ENCODE data around the gene PLA2G4D. TPM values are rescaled to one million over a fixed set of nuclear protein-coding genes. Genes with fewer than 3 reads are reported as not detected.

Gene PLA2G4D
- polyA plus RNA-seq, 2 of the 4 experiments (the other 2 are of a cell fraction), result not detected

DNA sequence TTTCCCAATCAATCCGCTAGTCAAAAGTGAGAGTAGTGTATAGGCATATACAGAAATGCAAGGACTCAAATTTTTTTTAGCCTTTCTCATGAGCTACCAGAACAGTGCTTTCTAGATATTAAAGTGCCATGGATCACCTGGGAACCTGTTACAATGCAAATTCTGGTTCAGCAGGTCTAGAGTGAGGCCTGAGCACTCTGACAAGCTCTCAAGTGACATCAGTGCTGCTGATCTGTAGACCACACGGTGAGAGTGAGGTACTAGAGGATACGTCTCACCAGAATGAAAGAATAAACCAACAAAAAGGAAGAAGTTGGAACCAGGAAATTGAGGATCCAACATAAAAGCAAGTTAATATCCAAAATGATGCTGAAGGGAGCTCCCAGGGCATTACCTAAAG is 16.0 kb upstream of the PLA2G4D start:
- H3K9me3 ChIP-seq, result no peaks in the 10 kb centered on the region
- FAIRE-seq, result no peak
- TF ChIP-seq HDAC2 (IDR thresholded peaks at IDR 0.05) (no peak), EHF (CRISPR knock-in tag; IDR thresholded peaks at IDR 0.05) (no peak), RNF2 (IDR thresholded peaks at IDR 0.05; ENCODE audit: borderline replicate concordance, low read depth) (no peak), PHF8 (IDR thresholded peaks at IDR 0.05; ENCODE audit: borderline replicate concordance, low read depth) (no peak), ZFP36 (IDR thresholded peaks at IDR 0.05; ENCODE audit: borderline replicate concordance, partially characterized antibody) (no peak)
- TF ChIP-seq, protein P1, sequence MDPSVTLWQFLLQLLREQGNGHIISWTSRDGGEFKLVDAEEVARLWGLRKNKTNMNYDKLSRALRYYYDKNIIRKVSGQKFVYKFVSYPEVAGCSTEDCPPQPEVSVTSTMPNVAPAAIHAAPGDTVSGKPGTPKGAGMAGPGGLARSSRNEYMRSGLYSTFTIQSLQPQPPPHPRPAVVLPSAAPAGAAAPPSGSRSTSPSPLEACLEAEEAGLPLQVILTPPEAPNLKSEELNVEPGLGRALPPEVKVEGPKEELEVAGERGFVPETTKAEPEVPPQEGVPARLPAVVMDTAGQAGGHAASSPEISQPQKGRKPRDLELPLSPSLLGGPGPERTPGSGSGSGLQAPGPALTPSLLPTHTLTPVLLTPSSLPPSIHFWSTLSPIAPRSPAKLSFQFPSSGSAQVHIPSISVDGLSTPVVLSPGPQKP (IDR thresholded peaks at IDR 0.05; ENCODE audit: low read depth, low read length), result no peak
- TF ChIP-seq, protein P2, sequence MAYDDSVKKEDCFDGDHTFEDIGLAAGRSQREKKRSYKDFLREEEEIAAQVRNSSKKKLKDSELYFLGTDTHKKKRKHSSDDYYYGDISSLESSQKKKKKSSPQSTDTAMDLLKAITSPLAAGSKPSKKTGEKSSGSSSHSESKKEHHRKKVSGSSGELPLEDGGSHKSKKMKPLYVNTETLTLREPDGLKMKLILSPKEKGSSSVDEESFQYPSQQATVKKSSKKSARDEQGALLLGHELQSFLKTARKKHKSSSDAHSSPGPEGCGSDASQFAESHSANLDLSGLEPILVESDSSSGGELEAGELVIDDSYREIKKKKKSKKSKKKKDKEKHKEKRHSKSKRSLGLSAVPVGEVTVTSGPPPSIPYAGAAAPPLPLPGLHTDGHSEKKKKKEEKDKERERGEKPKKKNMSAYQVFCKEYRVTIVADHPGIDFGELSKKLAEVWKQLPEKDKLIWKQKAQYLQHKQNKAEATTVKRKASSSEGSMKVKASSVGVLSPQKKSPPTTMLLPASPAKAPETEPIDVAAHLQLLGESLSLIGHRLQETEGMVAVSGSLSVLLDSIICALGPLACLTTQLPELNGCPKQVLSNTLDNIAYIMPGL (CRISPR knock-in tag; IDR thresholded peaks at IDR 0.05; ENCODE audit: borderline replicate concordance), result no peak
- TF ChIP-seq, protein P3, sequence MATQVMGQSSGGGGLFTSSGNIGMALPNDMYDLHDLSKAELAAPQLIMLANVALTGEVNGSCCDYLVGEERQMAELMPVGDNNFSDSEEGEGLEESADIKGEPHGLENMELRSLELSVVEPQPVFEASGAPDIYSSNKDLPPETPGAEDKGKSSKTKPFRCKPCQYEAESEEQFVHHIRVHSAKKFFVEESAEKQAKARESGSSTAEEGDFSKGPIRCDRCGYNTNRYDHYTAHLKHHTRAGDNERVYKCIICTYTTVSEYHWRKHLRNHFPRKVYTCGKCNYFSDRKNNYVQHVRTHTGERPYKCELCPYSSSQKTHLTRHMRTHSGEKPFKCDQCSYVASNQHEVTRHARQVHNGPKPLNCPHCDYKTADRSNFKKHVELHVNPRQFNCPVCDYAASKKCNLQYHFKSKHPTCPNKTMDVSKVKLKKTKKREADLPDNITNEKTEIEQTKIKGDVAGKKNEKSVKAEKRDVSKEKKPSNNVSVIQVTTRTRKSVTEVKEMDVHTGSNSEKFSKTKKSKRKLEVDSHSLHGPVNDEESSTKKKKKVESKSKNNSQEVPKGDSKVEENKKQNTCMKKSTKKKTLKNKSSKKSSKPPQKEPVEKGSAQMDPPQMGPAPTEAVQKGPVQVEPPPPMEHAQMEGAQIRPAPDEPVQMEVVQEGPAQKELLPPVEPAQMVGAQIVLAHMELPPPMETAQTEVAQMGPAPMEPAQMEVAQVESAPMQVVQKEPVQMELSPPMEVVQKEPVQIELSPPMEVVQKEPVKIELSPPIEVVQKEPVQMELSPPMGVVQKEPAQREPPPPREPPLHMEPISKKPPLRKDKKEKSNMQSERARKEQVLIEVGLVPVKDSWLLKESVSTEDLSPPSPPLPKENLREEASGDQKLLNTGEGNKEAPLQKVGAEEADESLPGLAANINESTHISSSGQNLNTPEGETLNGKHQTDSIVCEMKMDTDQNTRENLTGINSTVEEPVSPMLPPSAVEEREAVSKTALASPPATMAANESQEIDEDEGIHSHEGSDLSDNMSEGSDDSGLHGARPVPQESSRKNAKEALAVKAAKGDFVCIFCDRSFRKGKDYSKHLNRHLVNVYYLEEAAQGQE (IDR thresholded peaks at IDR 0.05), result no peak
- ChIA-PET POLR2A (no interaction called here), CTCF (interaction anchor here (0.6 to 2.4 kb wide), 2 partner anchors 28 to 1533 kb away, joined by 3 to 8 read pairs; no protein-coding TSS in a partner anchor)
- no peak for ATAC-seq
- H3K27ac ChIP-seq, result no peak overlapping the region
- H3K4me2 ChIP-seq, result no peak overlapping the region
- H3K4me3 ChIP-seq, result no peak overlapping the region
- WGBS (ENCODE audit: missing lambda C conversion rate), result 60% methylated on average over 3 of the region's 3 CpGs
- DNase-seq (ENCODE audit: low read depth in 1 of 2, low spot score in 1 of 2), result no peak
- no peaks in the 10 kb centered on the region for H3K4me1 ChIP-seq

DNA sequence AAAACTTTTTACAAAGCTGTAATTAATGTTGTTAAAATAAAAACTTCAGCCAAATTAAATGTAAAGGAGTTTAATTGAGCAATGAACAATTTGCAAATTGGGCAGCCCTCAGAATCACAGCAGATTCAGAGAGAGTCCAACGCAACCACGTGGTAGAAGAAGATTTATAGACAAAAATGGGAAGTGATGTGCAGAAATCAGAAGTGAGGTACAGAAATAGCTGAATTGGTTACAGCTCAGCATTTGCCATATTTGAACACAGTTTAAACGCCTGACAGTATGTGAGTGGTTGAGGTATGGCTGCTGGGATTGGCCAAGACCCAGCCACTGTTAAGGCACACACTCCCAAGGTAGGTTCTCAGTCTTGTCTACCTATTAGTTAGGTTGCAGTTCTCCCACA is 14.4 kb upstream of the PLA2G4D start:
- H3K4me2 ChIP-seq, result no peak overlapping the region
- H3K9me3 ChIP-seq, result no peaks in the 10 kb centered on the region
- H3K27ac ChIP-seq, result no peak overlapping the region
- TF ChIP-seq RAD21 (conservative IDR thresholded peaks at IDR 0.05 in 1 of 2, IDR thresholded peaks at IDR 0.05 in 1 of 2), result no peak
- no peak for TF ChIP-seq ZNF302 (CRISPR knock-in tag; IDR thresholded peaks at IDR 0.05)
- no peak for TF ChIP-seq FOXS1 (CRISPR knock-in tag; IDR thresholded peaks at IDR 0.05)
- no peak for TF ChIP-seq ZSCAN20 (CRISPR knock-in tag; IDR thresholded peaks at IDR 0.05)
- TF ChIP-seq PHF8 (IDR thresholded peaks at IDR 0.05; ENCODE audit: borderline replicate concordance, low read depth), result no peak
- TF ChIP-seq NR3C1 (IDR thresholded peaks at IDR 0.05), result no peak
- no peak for TF ChIP-seq CEBPB (IDR thresholded peaks at IDR 0.05)
- TF ChIP-seq, protein P4, sequence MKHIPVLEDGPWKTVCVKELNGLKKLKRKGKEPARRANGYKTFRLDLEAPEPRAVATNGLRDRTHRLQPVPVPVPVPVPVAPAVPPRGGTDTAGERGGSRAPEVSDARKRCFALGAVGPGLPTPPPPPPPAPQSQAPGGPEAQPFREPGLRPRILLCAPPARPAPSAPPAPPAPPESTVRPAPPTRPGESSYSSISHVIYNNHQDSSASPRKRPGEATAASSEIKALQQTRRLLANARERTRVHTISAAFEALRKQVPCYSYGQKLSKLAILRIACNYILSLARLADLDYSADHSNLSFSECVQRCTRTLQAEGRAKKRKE (CRISPR knock-in tag; IDR thresholded peaks at IDR 0.05; ENCODE audit: low read depth), result no peak
- no peak for TF ChIP-seq EHF (CRISPR knock-in tag; IDR thresholded peaks at IDR 0.05)
- no peak for TF ChIP-seq KDM5A (IDR thresholded peaks at IDR 0.05)
- TF ChIP-seq, protein P5, sequence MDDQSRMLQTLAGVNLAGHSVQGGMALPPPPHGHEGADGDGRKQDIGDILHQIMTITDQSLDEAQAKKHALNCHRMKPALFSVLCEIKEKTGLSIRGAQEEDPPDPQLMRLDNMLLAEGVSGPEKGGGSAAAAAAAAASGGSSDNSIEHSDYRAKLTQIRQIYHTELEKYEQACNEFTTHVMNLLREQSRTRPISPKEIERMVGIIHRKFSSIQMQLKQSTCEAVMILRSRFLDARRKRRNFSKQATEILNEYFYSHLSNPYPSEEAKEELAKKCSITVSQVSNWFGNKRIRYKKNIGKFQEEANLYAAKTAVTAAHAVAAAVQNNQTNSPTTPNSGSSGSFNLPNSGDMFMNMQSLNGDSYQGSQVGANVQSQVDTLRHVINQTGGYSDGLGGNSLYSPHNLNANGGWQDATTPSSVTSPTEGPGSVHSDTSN (IDR thresholded peaks at IDR 0.05), result no peak
- TF ChIP-seq MAFK (IDR thresholded peaks at IDR 0.05; ENCODE audit: partially characterized antibody), result no peak
- no peak for TF ChIP-seq RARB (CRISPR knock-in tag; IDR thresholded peaks at IDR 0.05)
- no peak for TF ChIP-seq POLR2AphosphoS2 (conservative IDR thresholded peaks at IDR 0.05; ENCODE audit: low read length)
- no peak for TF ChIP-seq FOSL2 (IDR thresholded peaks at IDR 0.05)
- no peak for TF ChIP-seq FOSL2 (CRISPR knock-in tag; IDR thresholded peaks at IDR 0.05)
- TF ChIP-seq SMC3 (IDR thresholded peaks at IDR 0.05), result no peak
- no peak for TF ChIP-seq MYC (IDR thresholded peaks at IDR 0.05; ENCODE audit: borderline replicate concordance, low read length)
- ATAC-seq, result no peak
- no peak for DNase-seq (ENCODE audit: low read depth in 1 of 2, low spot score in 1 of 2)
- H3K4me3 ChIP-seq, result no peak overlapping the region
- ChIA-PET CTCF (interaction anchor here (1.0 to 2.0 kb wide), 3 partner anchors 18 to 28 kb away, joined by 3 to 5 read pairs (median 4); no protein-coding TSS in a partner anchor), POLR2A (no interaction called here)
- H3K4me1 ChIP-seq, result no peaks in the 10 kb centered on the region
- 53% methylated on average over 3 of the region's 3 CpGs for WGBS (ENCODE audit: missing lambda C conversion rate)
- FAIRE-seq, result no peak

Measured in A549 (cell line).